Hematopoietic multipotent progenitor cell treated with erythropoietin and hydrocortisone succinate and interleukin-3 and kit ligand, for 15 days (in vitro differentiated cells): ENCODE measurements around the gene SLC48A1.

Experiments
- DNase-seq: peaks from one replicate; pipeline ENCODE4 v3.0.0-alpha.2; 2015; ENCODE audit warnings: low spot score

Gene SLC48A1

GRCh38 chr12:47824635-47825034 is 51.6 kb downstream of the SLC48A1 start:
- DNase-seq: no peak

- no peak for DNase-seq
Observed at GRCh38 chr12:47825173-47825639, 52.2 kb downstream of the SLC48A1 start.

- no peak for DNase-seq
Observed at GRCh38 chr12:47828008-47828975, 55.3 kb downstream of the SLC48A1 start.

GRCh38 chr12:47828976-47829482 is 56.0 kb downstream of the SLC48A1 start:
- no peak for DNase-seq

GRCh38 chr12:47829584-47829983 is 56.5 kb downstream of the SLC48A1 start:
- DNase-seq: no peak
